Mammary epithelial cell (primary cell): ENCODE data around the gene PROX1.

Experiments used
- CTCF ChIP-seq, 2 donors: IDR thresholded peaks in 1 of 2; conservative IDR thresholded peaks in 1 of 2; 2 replicates each; pipeline ENCODE4 v1.5.1; 2011 to 2012; ENCODE audit warnings: inconsistent platforms in 2 of 2, low read length in 2 of 2, mild to moderate bottlenecking in 2 of 2, control low read depth in 1 of 2, low read depth in 1 of 2; ENCODE audit not compliant: insufficient read depth in 1 of 2; ENCODE audit errors: extremely low read depth in 1 of 2
- EZH2 ChIP-seq: IDR thresholded peaks from 2 replicates; pipeline ENCODE4 v1.6.1; 2012; ENCODE audit warnings: low read length, inconsistent platforms, borderline replicate concordance

GRCh38 chr1:213973129-213973528 lies 14.6 kb upstream of the PROX1 start:
- TF ChIP-seq CTCF (conservative IDR thresholded peaks at IDR 0.05 in 1 of 2, IDR thresholded peaks at IDR 0.05 in 1 of 2; ENCODE audit: extremely low read depth in 1 of 2, insufficient read depth in 1 of 2, low read depth in 1 of 2, low read length in 2 of 2) = no peak
- TF ChIP-seq EZH2 = no peak
